IPS DF 19.7 (cell line): ENCODE results near the gene HYDIN.
"Not testable (repeated sequence)": the region's sequence is repeated elsewhere in the genome, so short reads cannot be mapped to it uniquely, and the experiment has no call there.

Source experiments
- DNase-seq: peaks from one replicate; pipeline ENCODE4 v3.0.0-alpha.2; 2013; ENCODE audit warnings: low read depth, low spot score

HYDIN gene

DNA sequence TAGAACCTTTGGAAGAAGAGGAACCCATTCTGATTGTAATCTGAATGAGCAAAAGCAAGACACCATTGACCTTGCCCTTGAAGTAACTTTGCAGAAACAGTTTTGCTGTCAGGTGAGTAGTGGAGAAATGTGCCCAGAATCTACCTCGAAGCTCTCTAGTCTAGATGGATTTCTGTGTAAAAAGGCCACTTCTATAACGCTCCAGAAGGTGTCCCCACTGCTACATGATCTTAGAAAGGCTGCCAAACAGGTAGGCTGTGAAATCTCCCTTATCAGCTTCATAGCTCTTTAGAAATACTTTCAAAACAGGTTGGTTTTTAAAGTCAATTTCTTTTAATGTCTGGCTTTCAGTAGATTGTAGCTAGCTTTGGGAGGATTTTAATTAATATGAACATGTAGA, 230.8 kb downstream of the HYDIN start:
- DNase-seq: not testable (repeated sequence)

DNA sequence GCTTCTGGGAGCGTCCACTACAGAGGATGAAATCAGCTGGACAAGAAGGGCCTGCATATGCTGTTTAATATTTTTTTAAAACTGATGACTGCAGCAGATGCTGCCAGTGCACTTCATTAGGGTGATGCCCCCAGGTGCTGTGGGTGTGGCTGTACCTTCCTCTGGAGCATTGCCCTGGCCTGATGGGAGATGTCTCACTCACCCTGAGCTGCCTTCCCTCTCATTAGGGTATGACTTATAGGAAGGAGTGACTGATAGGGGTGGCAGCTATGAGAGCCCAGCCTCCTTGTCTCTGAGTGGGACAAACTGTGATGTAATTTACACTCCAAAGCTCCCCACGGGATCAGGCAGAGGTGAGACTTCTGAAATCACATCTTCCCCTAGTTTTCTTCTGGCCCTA, 234.7 kb downstream of the HYDIN start:
- not testable (repeated sequence) for DNase-seq

DNA sequence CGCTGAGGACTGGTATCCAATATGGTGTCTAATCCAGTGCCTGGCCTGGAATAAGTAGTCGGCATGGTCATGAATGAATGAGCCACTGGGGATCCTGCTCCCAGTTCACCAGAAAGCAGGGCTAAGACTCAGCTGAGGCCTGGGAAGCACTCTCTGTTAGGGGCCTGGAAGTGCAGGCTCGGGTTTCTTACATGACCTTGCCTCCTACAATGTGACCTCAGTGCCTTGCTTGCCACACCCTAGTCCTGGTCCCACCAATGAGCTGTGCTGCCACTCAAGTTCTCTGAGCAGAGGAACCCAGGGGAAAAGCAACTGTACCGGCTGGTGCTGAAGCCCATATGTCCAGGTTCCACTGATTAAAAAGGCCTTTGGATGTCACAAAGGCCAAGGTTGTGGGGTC, 238.0 kb downstream of the HYDIN start:
- not testable (repeated sequence) for DNase-seq

DNA sequence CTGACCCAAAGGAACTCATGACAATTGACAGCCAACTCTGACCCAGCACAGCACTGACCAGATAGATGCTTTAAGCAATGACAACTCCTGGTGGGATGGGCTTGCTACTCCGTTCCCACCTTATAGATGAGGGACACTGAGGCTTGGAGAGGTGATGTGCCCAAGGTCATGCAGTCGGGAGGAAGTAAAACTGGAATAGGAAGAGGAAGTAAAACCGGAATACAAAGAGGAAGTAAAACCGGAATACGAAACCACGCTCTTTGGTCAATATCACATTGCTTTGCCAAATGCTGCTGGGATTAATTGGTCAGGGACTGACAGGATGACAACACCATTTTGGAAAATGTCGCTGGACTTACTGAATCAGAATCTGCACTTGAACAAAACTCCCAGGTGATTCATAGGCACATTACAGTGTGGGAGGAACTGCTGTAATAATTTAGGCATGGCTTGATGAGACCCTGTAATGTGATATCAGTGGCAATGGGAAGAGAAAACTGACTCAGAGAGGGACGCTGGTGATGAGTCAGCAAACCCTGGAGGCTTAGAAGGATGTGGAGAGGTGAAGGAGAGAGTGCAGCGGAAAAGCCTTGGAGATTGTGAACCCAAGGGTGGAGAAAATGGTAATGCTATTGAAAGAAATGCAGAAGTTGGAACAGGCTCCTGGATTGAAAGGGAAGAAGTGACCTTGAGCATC, 243.4 kb downstream of the HYDIN start:
- DNase-seq: not testable (repeated sequence)

DNA sequence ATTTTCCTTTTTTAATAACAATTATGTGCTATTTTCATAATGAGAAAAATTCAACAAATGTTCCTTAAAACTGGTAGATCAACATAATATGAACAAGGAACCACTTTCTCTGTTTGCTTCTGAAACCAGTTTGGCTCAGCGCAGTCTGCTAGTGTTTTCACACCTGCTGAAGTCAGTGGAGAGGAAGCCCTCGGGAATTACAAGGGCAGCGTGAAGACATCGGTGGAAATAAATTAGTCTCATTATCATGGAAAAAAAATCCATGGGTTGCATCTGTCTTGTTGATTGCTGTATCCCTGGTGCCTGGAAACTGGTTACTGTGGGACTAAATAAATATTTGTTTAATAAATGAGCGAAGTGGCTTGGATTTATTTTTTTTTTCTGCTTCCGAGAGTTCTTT, 245.8 kb downstream of the HYDIN start:
- DNase-seq: not testable (repeated sequence)

DNA sequence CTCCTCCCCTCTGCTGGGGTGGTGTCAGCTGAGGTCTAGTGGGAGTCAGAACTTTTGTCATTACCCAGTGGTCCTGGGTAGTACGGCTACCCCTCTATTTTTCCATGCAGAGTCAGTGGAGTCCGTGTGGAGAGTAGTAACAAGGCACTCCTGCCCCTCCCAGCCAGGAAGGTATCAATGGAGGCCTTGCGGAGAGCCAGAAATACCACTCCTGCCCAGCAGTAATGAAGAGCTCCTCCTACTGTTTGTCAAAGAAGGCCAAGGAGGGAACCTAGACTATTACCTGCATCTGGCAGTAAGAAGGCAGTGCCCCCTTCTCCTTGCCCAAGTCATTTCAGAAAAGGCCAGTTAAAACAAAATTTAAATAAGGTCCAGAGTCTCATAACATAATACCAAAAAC, 262.2 kb downstream of the HYDIN start:
- not testable (repeated sequence) for DNase-seq

DNA sequence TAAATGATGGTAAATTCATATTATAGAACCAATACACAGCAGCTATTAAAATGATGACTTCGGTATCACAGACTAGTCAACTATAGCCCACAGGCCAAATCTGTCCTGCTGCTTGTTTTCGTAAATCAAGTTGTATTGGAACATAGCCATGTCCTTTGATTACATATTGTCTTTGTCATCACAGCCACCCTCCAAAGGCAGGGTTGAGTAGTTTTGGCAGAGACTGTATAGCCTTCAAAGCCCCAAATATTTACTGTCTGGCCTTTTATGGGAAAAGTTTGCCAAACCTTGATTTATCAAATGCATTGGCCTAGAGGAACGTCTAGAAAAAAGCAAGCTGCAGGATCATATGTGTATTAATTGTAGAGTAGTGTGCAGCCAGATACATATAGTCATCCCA, 270.4 kb downstream of the HYDIN start:
- DNase-seq: not testable (repeated sequence)

DNA sequence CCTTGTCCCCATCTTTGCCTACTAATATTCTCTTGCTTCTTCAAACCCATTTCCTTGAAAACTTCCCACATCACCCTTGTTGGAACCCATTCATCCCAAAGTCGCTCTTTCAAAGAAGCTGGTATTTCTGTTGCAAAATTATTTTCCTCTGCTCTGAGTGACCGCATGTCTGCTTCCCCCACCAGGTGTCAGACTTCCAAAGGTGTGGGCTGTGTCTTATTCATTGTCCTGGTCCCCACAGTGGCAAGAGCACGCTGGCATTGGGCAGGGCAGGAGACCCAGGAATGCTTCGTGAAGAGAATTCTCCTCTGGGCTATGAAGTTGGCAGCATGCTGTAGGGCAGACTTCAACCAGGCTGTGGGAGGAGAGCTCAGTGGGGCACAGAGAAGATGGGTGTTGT, 275.6 kb downstream of the HYDIN start:
- not testable (repeated sequence) for DNase-seq

DNA sequence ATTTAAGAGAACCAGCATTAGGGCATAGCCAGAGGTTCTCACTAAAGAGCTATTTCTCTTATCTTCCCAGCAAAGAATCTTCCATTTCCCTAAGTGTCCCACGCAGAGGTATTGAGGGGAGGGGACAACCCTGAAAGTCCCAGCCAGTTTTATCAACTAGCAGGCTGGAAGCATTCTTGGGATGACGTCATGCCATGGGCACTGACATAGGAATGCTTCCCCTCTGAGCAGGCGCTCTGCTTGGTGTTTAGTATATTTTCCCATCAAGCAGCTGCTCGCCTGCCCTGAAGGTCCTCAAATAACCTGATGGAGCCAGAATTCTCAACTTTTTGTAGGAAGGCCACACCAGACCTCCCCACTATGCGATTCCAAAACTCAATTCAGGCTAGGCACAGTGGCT, 276.7 kb downstream of the HYDIN start:
- DNase-seq: not testable (repeated sequence)

DNA sequence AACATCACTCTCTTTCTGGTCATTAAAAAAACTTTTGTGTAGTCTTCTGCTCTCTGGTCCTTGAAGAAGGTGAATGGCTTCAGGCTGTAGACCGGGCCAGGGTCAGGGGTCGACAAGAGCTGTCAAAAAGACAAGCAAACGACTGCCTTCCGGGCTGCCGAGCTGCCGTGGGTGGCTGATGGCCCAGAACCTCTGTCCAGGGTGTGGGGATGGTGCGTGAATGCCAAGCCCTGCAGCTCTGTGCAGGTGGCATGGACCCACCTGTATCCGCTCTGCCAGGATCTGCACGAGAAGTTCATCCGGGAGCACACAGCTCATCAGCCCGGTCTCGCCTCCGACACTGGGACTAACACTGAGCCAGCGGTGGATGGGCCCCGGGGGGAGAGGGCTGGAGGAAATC, 287.0 kb downstream of the HYDIN start:
- DNase-seq: not testable (repeated sequence)

DNA sequence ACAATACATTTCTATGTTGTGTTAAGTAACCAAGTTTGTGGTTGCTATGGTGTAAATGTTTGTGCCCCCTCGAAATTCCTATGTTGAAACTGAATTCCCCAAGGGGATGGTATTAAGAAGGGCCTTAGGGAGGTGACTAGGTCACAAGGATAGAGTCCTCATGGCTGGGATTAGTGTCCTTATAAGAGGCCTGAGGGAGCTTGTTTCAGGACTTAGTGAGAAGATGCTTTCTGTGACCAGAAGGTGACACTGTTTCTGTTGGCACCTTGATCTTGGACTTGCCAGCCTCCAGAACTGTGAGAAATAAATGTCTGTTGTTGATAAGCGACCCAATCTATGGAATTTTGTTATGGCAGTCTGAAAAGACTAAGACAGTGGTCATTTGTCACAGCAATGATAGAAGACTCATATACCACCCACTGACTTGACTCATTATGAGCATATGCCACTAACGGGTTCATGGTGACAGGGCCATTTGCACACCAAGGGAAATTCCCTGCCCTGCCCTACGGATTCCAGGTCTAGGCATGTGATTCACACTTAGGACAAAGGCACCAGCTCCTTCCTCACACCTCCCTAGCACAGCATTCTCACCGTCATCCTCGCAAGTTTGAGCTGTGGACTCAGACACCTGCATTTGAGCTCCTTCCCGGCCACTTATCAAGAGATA, 290.7 kb downstream of the HYDIN start:
- DNase-seq: not testable (repeated sequence)

DNA sequence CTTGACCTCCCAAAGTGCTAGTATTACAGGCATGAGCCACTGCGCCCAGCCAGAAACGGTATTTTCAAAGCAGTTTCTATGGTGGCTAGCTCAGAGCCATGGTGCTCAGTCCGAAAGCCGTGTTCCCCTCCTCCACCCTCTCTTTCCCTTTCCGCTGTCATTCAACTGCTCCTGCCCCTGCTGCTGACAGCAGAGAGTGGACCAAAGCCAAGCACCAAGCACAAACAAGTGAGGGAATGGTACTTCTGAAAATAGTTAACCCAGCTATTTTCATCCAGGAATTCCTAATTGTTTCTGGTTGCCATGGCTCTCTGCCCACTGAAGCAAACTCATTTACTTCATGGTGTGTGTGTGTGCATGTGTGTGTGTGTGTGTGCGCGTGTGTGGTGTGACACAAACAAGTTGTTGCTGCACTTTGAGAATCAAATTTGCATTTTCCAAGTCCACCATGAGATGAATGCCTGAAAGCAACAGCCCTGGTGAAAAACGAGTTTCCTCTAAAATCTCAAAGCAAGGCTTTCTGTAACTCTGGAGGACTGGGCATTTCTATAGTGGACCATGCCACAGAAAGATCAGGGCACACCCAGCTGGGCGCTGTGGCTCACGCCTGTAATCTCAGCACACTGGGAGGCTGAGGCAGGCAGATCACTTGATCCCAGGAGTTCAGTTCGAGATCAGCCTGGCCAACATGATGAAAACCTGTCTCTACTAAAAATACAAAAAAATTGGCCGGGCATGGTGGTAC, 293.6 kb downstream of the HYDIN start:
- DNase-seq: not testable (repeated sequence)

DNA sequence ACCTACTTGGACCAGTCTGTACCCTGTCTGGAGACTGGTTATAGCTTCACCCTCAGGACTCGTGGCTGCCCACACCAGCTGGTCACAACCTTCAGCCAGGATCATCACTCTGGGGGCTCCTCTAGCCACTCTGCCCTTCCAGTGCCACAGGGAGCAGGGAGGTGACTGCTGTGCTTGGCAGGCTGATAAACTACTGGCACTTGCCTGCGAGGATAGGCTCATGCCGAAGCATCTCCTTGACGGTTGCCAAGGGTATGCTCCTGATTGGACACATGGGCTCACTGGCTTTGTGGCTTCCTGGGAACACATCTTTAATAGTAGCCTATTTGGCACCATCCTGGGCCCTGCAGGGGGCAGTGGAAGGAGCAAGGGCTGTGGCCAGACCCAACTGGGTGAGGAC, 295.2 kb downstream of the HYDIN start:
- DNase-seq: not testable (repeated sequence)

DNA sequence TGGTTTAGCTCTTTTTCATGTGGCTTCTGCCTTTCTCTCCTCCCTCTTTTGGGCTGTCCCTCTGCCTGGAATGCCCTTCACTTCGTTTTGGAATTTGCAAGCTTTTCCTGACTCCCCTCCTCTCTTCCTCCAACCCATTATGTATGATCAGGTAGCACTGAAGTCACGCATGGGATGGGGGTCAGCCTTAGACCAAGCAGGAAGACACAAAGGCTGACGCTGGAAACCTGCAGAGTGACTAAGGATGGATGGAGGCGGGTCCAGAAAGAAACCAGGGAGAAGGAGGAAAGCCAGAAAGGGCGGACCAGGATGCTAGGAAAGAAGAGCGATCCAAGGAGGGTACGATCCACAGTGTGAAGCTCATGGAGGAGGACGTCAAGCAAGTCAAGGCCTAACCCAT, 296.8 kb downstream of the HYDIN start:
- not testable (repeated sequence) for DNase-seq

DNA sequence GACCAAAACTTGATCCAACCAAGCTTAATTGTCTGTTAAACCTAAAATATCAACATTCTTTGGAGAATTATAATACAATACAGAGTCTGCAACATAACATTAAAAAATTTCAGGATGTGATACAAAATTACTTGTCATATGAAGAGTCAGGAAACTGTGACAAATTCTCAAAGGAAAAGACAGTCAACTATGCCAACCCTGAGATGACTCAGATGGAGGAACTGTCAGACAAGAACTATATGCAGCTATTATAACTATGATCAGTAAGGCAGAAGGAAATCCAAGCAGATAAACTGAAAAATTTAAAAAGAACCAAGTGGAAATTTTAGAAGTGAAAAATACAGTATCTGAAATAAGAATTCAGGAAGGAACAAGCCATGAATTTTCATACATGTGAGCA, 299.8 kb downstream of the HYDIN start:
- DNase-seq: not testable (repeated sequence)

DNA sequence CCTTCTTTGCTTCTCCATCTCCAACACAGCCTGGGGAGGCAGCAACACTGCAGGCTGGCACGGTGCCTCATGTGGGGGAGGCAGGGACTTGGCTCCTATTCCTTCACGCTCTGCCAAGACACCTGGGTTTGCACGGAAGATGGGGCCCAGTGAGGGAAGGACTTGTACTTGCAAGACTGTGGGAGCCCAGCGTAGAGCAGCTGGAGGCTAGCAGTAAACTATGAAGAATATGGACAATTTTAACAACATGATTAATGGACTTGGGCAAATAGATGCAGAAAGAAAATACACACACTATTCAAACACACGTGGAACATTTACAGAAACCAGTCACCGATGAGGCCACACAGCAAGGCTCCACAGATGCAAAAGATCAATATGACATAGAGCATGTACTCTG, 308.4 kb downstream of the HYDIN start:
- DNase-seq: not testable (repeated sequence)

DNA sequence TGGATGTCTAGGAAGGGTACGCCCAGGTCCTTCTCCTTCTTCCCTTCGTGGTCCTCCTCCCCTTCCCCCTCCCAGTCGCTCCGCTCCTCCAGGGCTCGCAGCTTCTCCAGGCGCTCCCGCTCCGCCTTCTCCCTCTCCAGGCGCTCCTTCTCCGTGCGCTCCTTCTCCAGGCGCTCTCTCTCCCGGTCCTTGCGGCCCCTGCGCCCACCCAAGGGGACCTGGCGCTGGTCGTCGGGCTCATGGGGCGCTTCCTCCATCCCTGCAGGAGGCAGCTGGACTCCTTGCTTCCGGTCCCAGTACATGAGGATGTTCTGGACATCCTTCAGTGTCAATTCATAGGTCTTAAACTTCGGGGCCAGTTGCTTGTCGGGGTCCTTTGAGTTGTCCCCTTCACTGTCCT, 309.9 kb downstream of the HYDIN start:
- DNase-seq: not testable (repeated sequence)

DNA sequence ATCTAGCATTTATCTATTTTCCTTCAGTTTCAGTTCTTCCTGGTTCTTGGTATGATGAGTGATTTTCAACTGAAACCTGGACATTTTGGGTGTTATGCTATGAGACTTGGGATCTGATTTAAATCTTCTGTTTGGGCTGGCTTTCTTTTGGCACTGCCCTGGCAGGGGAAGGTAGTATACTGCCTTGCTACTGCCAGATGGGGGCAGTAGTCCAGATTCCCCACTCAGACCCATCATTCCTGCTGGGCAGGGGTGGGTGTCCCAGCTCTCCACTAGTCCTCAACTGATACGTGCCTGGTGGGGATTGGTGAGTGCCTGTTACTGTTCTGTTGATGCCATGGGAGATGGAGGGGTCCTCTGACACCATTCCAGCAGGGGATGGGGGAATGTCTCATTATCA, 342.3 kb downstream of the HYDIN start:
- DNase-seq: not testable (repeated sequence)

DNA sequence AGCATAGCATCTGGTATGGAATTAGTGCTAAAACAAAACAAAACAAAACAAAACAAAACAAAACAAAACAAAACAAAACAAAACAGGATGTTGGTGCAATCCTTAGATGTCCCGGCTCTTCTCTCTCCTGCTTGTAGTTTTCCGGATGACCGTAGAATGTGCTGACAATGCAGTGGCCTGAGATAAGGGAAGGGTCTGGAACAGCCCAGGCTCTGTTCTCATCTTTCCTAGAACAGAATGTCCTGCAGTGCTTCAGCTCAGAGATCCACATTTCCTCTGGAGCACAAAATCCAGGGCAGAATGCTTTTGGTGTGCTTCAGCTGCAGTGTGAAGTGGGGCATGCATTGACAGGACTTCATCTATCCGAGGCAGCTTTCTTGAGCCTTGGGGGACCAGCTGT, 345.9 kb downstream of the HYDIN start:
- DNase-seq: not testable (repeated sequence)

DNA sequence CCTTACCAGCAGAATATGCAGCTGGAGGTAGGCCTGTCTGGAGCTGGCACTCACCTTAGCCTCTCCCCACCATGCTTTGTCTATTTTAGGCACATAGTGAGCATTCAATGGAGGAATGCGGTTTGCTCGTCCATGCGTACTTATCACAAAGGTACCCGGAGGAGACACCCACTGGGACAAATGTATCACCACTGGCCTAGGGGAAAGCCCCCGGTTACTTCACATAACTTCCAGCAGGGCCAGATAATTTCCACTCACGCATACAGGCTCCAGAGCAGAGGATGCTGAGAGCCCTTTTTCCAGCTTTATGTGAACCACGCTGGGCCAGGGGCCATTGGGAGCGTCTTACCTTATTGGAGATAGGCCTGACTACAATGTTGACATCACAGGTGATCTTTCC, 348.2 kb downstream of the HYDIN start:
- not testable (repeated sequence) for DNase-seq

DNA sequence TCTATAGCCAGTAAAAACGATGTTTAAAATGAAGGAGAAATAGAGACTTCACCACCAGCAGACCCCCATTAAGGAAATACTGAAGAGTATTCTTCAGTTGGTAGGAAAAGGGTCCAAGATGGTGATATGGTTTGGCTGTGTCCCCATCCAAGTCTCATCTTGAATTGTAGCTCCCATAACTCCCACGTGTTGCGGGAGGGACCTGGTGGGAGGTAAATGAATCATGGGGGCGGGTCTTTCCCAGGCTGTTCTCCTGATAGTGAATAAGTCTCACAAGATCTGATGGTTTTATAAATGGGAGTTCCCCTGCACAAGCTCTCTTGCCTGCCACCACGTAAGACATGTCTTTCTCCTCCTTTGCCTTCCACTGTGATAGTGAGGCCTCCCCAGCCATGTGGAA, 352.6 kb downstream of the HYDIN start:
- DNase-seq: not testable (repeated sequence)

DNA sequence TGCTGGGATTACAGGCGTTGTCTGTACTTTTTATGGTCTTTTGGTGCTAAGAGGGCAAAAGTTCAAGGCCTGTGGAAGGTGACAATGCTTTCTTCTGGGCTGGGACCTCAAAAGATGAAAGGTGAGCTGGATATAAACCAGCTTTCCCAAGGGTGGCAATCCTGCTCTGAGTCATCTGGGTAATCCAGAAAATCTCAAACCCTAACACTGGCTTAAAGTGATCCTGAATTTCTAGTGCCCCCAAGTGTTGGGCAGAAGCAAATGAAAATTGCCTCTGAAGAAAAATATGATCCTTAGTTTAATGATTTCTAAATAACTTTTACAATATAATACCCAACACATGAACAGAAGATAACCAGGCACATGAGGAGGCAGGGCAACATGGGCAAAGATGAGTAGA, 354.1 kb downstream of the HYDIN start:
- not testable (repeated sequence) for DNase-seq
